Uterus (tissue), 2 donors: ENCODE measurements around the gene ATAD3C.

ENCODE experiments used
- POLR2A ChIP-seq, 2 donors: fragments of 450-650 bp; IDR thresholded peaks; one replicate each; pipeline ENCODE4 v1.6.1; 2016; ENCODE audit warnings: antibody characterized with exemption in 2 of 2, mild to moderate bottlenecking in 1 of 2, moderate library complexity in 1 of 2
- TF ChIP-seq, protein P1 (sequence below), 4 experiments: fragments of 200-600 bp in 2 of 4; fragments of 450-650 bp in 2 of 4; sonication (generic) in 2 of 4; IDR thresholded peaks; one replicate each; pipeline ENCODE4 v1.5.1; 2016 to 2019; ENCODE audit warnings: antibody characterized with exemption in 4 of 4, mild to moderate bottlenecking in 2 of 4, moderate library complexity in 1 of 4

DNA sequence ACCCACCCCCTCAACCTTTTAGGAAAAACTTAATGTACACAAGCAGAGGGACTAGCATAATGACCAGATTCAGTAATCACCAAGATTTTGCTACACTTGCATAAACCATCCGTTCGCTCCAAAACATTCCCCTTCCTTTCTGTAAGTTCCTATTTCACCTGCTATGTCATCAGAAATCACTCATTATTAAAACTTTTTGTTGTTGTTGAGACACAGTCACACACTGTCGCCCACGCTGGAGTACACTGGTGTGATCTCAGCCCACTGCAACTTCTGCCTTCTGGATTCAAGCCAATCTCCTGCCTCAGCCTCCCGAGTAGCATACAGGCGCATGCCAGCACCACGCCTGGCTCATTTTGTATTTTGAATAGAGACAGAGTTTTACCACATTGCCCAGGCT is 45.8 kb upstream of the ATAD3C start:
- TF ChIP-seq, protein P1, sequence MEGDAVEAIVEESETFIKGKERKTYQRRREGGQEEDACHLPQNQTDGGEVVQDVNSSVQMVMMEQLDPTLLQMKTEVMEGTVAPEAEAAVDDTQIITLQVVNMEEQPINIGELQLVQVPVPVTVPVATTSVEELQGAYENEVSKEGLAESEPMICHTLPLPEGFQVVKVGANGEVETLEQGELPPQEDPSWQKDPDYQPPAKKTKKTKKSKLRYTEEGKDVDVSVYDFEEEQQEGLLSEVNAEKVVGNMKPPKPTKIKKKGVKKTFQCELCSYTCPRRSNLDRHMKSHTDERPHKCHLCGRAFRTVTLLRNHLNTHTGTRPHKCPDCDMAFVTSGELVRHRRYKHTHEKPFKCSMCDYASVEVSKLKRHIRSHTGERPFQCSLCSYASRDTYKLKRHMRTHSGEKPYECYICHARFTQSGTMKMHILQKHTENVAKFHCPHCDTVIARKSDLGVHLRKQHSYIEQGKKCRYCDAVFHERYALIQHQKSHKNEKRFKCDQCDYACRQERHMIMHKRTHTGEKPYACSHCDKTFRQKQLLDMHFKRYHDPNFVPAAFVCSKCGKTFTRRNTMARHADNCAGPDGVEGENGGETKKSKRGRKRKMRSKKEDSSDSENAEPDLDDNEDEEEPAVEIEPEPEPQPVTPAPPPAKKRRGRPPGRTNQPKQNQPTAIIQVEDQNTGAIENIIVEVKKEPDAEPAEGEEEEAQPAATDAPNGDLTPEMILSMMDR (IDR thresholded peaks at IDR 0.05), result no peak
- no peak for TF ChIP-seq POLR2A (IDR thresholded peaks at IDR 0.05)
